NCI-H345 treated with DMSO at 0.1 percent for 48 hours (cell line): Measurements from ENCODE around the gene ASCL5.

Experiments used
- DNase-seq: peaks from one replicate; lab custom pipeline; 2025; ENCODE audit not compliant: unreplicated experiment; lab: John Stamatoyannopoulos, UW

Gene ASCL5

GRCh38 chr1:201088901-201089525 lies 38.0 kb downstream of the ASCL5 start:
- no peak for DNase-seq

DNA sequence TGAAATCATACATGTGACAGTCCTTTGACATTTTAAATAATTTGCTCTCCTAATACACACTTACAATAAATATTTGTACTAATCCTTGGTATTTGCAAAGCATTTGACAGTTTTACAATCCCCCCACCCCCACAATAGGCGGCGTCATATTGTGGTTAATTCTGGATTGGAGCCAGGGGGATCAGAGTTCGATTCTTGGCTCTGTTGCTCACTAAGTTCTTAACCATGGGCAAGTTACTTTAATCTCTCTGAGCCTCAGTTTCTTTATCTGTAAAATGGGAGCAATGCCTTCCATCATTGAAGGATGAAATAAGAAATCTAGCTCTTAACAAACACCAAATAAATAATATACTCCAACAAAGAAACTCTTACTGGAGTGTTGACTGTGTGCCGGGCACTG lies 38.6 kb downstream of the ASCL5 start:
- no peak for DNase-seq

DNA sequence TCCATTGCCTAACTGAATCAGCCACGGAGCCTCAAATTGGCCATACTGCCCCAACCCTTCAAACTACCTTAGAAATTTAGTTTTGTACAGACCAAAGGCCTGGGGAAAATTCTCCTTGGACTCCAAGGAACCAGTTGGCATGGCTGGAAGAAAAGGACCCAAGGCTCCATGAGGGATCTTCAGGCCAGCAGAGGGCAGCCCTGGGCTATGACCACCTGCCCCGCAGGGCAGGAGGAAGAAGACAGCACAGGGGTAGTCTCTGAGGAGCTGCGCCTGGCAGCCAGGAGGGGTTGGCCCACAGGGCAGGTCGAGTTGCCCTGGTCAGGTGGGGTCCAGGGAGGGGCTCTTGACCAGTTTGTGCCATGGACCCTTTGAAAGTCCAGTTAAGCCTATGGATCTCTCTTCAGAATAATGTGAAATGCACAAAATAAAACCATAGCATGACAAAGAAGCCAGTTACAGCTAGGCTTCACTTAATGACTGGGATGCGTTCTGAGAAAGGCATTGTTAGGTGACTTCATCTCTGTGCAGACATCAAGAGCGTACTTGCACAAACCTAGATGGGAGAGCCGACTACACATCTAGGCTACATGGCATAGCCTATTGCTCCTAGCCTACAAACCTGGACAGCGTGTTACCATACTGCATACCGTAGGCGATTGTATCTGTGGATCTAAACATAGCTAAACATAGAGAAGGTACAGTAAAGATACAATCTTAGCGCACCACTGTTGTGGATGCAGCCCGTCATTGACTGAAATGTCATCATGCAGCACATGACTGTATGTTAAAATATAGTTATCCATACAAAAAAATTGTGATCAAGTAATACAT lies 40.9 kb downstream of the ASCL5 start:
- DNase-seq = peak; percentile 21

DNA sequence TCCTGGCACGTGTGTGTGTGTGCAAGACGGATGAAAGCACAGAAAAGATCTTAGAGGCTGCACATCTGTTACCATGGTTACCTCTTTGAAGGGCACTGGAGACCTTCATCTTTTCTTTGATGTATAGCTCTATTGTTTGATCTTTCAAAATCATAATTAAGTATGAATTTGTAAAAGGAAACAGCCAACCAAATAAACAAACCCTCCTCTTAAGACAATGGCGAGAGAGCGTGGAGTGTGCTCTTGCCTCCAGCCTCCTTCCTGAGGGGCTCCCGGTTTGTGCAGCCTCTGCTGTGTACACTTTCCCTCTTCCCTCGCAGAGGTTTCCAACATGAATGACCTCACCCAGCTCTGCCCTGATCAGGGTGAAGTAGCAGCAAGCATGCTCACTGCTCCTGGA lies 42.7 kb downstream of the ASCL5 start:
- DNase-seq = no peak

- no peak for DNase-seq
Observed at GRCh38 chr1:201083741-201084140, 43.2 kb downstream of the ASCL5 start.

DNA sequence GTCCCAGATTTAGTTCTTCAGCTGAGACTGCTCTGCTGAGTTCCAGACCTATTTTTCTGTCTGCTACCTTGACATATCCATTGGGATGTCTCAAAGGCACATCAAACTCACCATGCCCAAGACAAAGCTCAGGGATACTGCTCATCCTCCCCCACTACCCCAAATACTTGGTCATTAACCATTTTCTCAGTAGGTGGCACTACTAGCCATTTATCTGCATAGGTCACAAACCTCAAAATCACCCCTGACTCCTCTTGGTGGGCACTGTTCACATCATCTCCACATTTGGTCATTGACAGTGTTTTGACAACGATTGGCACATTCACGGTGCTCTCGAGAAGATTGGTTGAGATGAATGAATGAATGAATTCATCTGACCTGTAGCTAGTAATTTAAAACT lies 46.8 kb downstream of the ASCL5 start:
- DNase-seq = no peak

GRCh38 chr1:201077736-201078135 lies 49.2 kb downstream of the ASCL5 start:
- DNase-seq = no peak

DNA sequence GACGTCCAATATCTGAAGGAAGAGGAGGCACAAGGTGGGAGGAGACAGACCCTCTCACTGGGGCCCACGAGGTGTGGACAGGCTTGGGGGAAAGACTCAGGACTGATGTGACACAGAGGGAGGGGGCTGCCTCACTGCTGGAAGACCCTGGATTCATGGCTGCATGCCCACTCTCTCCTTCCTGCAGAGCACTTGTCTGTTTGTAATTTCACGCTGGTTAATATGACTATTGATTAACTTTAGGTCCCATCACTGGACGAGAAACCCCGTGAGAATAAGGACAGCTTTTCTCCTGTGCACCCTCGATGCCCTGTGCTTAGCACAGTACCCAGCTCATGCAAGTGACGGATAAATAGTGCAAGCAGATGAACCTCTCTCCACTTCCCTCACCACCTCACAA lies 49.9 kb downstream of the ASCL5 start:
- DNase-seq = no peak

DNA sequence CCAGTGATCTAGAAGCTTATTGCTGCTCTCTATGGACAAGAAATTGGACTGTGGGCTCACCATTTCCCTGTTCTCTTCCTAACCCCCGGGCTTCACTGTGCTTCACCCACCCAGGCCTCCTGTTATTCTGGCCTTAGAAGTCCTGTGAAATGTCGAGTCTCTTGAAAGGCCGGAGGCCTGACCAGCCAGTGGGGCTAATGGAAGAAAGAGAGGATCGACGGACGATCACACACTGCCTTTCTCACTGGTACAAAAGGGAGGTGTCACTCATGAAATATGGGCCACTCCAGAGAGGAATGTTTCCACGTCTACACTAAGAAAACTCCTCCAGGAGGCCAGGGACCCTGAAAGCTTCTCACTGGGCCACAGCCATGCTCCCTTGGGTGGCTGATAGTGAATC lies 50.9 kb downstream of the ASCL5 start:
- no peak for DNase-seq

- no peak for DNase-seq
Observed at GRCh38 chr1:201074018-201074417, 53.0 kb downstream of the ASCL5 start.

DNA sequence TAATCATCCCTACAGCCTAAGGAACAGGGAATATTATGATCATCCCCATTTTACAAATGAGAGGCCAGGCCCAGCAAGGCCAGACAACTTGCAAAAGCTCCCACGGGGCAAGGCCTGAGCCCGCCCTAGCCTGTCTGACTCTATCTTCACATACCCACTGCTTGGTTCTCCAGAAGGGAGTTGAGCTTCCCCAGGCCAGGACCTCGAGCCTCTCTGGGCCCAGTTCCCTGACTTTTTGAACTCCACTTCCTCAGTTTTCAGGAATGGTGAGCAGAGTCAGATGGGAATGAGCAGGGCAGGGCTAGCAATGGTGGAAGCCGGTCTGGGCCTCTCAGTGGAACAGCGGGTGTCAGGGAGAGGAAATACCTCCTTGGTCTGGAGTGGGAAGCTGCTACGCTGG lies 54.1 kb downstream of the ASCL5 start:
- DNase-seq = no peak

DNA sequence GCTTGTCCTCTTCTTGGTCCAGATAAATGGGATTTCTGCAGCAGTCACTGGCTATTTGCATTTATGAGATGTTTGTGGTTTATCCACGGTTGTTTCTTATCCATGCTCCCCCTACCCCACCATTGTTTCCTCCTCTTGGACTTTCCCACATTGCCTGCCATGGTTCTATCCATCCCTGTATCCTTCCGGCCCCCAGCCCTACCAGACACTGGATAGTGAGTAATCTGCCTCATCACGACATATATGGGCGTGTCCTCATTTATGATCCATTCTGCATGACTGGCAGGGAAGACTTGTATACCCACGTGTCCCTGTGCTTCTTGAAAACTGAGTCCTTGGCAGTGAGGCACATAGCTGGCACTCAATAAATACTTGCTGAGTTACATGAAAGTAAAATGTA lies 54.8 kb downstream of the ASCL5 start:
- DNase-seq = no peak

DNA sequence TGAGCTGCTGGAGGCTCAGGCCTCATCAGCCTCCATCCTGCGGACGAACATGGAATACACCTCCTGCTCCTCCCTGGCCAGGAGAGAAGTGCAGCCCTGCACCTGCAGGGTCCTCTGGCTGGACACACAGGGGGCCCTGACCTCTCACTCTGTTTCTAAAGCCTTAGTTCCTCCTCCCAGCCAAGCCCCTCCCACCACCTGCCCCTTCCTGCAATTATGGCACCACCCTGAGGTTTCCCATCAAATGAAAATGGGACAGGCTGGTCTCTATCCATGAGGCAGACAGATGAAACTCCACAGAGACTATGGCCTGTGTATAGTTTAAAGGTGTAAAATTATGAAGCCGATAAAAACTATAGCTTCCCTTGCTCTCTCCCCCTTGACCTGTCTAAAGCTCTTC lies 57.3 kb downstream of the ASCL5 start:
- DNase-seq = no peak

- DNase-seq = no peak
Observed at GRCh38 chr1:201068976-201069375, 58.0 kb downstream of the ASCL5 start.

GRCh38 chr1:201066986-201067385 lies 60.0 kb downstream of the ASCL5 start:
- DNase-seq = no peak

- DNase-seq = no peak
Observed at GRCh38 chr1:201065686-201066085, 61.3 kb downstream of the ASCL5 start.

DNA sequence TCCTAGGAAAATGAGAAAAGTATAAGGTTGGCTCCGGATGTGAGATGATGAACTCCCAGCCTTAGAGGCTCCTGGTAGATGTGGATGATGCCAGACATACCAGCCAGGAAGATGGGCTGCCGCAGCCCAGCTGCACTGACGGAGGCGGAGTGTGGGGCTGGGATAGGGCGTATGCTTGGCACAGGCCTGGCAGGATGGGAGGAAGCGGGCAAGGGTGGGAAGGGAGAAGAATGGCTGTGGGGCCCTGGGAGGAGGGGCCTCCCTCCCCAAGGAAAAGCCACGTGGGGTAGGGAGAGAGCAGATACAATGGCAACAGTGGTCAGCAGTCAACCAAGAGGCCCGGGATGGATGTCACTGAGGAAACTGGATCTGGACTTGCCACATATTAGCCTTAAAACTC lies 62.2 kb downstream of the ASCL5 start:
- DNase-seq = no peak
